ENCODE measurements around the gene CTIF. TPM values are rescaled to one million over a fixed set of nuclear protein-coding genes. Genes with fewer than 3 reads are reported as not detected.

CTIF gene
- total RNA-seq, 5 donors from 2014 or later (not counting 1 experiment from before 2014, with no cell fraction given): 3.2 to 6.7 (median 4.7) TPM

DNA sequence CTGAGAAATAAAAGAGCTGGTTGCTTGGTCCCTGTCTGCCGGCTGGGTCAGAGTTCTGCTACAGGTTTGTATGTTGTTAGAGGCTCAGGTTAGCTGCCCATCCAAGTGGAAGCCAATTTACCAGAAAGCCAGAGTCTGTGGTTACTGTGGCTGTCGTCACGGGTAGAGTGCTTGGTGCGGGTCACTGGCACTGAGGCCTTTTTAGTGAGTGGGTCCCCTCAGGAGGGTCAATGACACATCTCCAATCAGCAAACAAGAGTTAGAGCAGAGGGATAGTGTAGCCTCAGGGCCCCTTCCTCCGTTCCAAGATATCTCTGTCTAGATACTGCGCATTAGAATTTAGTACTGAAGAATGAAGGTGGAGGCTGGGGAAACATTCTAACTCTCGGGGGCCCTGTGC is 41.2 kb downstream of the CTIF start:
- CTCF ChIA-PET: no interaction called here
- Mint-ChIP-seq H3K27ac (no peak overlapping the region), H3K36me3 (no peaks in the 10 kb centered on the region), H3K27me3 (peaks cover 0 to 10% of the 10 kb centered on the region in 2 donors), H3K9me3 (peaks cover 0 to 6% (median 4%) of the 10 kb centered on the region in 3 donors), H3K4me1 (no peaks in the 10 kb centered on the region), H3K4me3 (no peak overlapping the region)
- ATAC-seq (replicated peaks in 1 of 4) (no peak), DNase-seq (no peak)
- POLR2A ChIA-PET: no interaction called here
- H3K36me3 ChIP-seq (ENCODE audit: control insufficient read depth in 2 of 2, extremely low read depth in 1 of 2, insufficient read depth in 1 of 2, low read length in 1 of 2): no peaks in the 10 kb centered on the region
- H3K9me3 ChIP-seq: no peaks in the 10 kb centered on the region
- no peak overlapping the region for H3K4me3 ChIP-seq (ENCODE audit: control insufficient read depth in 1 of 2, extremely low read depth in 1 of 2, low read length in 1 of 2)
- no peak overlapping the region for H3K27ac ChIP-seq (ENCODE audit: low read length)
- no peaks in the 10 kb centered on the region for H3K4me1 ChIP-seq (ENCODE audit: control insufficient read depth in 1 of 2, extremely low read depth in 1 of 2, insufficient read depth in 2 of 2, low read length in 2 of 2)
- H3K27me3 ChIP-seq (replicated peaks in 1 of 2; ENCODE audit: control insufficient read depth in 2 of 2, extremely low read depth in 1 of 2, insufficient read depth in 2 of 2, low read length in 1 of 2): peaks cover 0 to 5% of the 10 kb centered on the region in 2 experiments
- WGBS (ENCODE audit: insufficient coverage): 84% methylated on average over 4 of the region's 7 CpGs

DNA sequence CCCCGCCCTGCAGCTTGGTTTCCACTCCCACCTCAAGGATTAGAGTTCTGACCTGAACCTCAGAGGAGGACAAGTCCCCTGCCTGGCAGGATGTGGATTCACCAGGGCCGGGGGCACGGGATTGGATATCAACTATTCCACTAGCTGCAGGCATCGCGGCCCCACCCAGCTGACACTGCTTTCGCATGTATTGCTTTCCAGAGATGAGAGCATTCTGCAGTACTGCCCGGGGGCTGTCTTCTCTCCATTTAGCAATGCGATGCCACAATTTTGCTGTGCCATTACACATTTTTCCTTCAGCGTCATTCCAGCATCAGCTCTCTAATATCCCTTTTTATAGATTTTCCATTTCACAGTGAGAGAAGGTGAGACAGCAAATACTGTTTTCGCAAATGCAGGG is 42.0 kb downstream of the CTIF start:
- ATAC-seq (replicated peaks in 1 of 4) (no peak), DNase-seq (no peak)
- H3K27ac ChIP-seq (ENCODE audit: low read length): no peak overlapping the region
- Mint-ChIP-seq H3K4me3 (no peak overlapping the region), H3K27ac (no peak overlapping the region), H3K4me1 (no peaks in the 10 kb centered on the region), H3K27me3 (peaks cover 0 to 10% of the 10 kb centered on the region in 2 donors), H3K9me3 (peaks cover 0 to 6% (median 4%) of the 10 kb centered on the region in 3 donors), H3K36me3 (no peaks in the 10 kb centered on the region)
- POLR2A ChIA-PET: no interaction called here
- H3K36me3 ChIP-seq (ENCODE audit: control insufficient read depth in 2 of 2, extremely low read depth in 1 of 2, insufficient read depth in 1 of 2, low read length in 1 of 2): no peaks in the 10 kb centered on the region
- no peaks in the 10 kb centered on the region for H3K9me3 ChIP-seq
- CTCF ChIA-PET: no interaction called here
- H3K27me3 ChIP-seq (replicated peaks in 1 of 2; ENCODE audit: control insufficient read depth in 2 of 2, extremely low read depth in 1 of 2, insufficient read depth in 2 of 2, low read length in 1 of 2): peaks cover 0 to 5% of the 10 kb centered on the region in 2 experiments
- WGBS (ENCODE audit: insufficient coverage): 91% methylated on average over 7 of the region's 10 CpGs
- no peaks in the 10 kb centered on the region for H3K4me1 ChIP-seq (ENCODE audit: control insufficient read depth in 1 of 2, extremely low read depth in 1 of 2, insufficient read depth in 2 of 2, low read length in 2 of 2)
- no peak overlapping the region for H3K4me3 ChIP-seq (ENCODE audit: control insufficient read depth in 1 of 2, extremely low read depth in 1 of 2, low read length in 1 of 2)

DNA sequence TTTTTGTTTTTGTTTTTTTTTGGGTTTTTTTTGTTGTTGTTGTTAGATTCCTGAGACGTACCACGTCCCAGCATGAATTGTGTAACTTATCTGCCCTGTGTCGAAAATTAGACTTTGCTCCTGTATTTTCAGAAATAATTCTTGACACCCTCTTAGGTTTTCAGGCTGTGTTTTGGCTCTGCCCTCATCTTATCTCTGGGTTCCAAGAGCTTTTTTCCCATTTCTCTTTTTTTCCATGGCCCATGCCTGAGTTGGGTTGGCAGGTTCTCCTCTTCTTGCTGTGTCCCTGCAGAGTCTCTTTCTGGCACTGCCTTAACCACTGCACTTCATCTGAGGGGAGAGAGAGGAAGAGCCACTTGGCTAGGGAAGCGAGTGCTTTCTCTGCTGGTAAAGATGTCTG is 42.4 kb downstream of the CTIF start:
- H3K9me3 ChIP-seq: no peaks in the 10 kb centered on the region
- WGBS (ENCODE audit: insufficient coverage): no CpG with 5 or more reads among the region's 4 CpGs
- no peak overlapping the region for H3K27ac Mint-ChIP-seq
- peaks cover 0 to 2% of the 10 kb centered on the region in 2 experiments for H3K27me3 ChIP-seq (replicated peaks in 1 of 2; ENCODE audit: control insufficient read depth in 2 of 2, extremely low read depth in 1 of 2, insufficient read depth in 2 of 2, low read length in 1 of 2)
- H3K4me1 Mint-ChIP-seq: no peaks in the 10 kb centered on the region
- no peaks in the 10 kb centered on the region for H3K36me3 ChIP-seq (ENCODE audit: control insufficient read depth in 2 of 2, extremely low read depth in 1 of 2, insufficient read depth in 1 of 2, low read length in 1 of 2)
- DNase-seq (no peak), ATAC-seq (replicated peaks in 1 of 4) (no peak)
- H3K4me1 ChIP-seq (ENCODE audit: control insufficient read depth in 1 of 2, extremely low read depth in 1 of 2, insufficient read depth in 2 of 2, low read length in 2 of 2): no peaks in the 10 kb centered on the region
- peaks cover 0 to 6% (median 4%) of the 10 kb centered on the region in 3 donors for H3K9me3 Mint-ChIP-seq
- H3K27me3 Mint-ChIP-seq: peaks cover 0 to 10% of the 10 kb centered on the region in 2 donors
- POLR2A ChIA-PET: no interaction called here
- H3K36me3 Mint-ChIP-seq: no peaks in the 10 kb centered on the region
- CTCF ChIA-PET: no interaction called here
- no peak overlapping the region for H3K4me3 ChIP-seq (ENCODE audit: control insufficient read depth in 1 of 2, extremely low read depth in 1 of 2, low read length in 1 of 2)
- H3K4me3 Mint-ChIP-seq: no peak overlapping the region
- no peak overlapping the region for H3K27ac ChIP-seq (ENCODE audit: low read length)

- DNase-seq (no peak), ATAC-seq (replicated peaks in 1 of 4) (no peak)
- Histone ChIP-seq H3K4me3 (ENCODE audit: control insufficient read depth in 1 of 2, extremely low read depth in 1 of 2, low read length in 1 of 2) (no peak overlapping the region), H3K27me3 (replicated peaks in 1 of 2; ENCODE audit: control insufficient read depth in 2 of 2, extremely low read depth in 1 of 2, insufficient read depth in 2 of 2, low read length in 1 of 2) (peaks cover 0 to 2% of the 10 kb centered on the region in 2 experiments), H3K36me3 (ENCODE audit: control insufficient read depth in 2 of 2, extremely low read depth in 1 of 2, insufficient read depth in 1 of 2, low read length in 1 of 2) (no peaks in the 10 kb centered on the region), H3K4me1 (ENCODE audit: control insufficient read depth in 1 of 2, extremely low read depth in 1 of 2, insufficient read depth in 2 of 2, low read length in 2 of 2) (no peaks in the 10 kb centered on the region), H3K9me3 (no peaks in the 10 kb centered on the region), H3K27ac (ENCODE audit: low read length) (no peak overlapping the region)
- POLR2A ChIA-PET: no interaction called here
- Mint-ChIP-seq H3K27ac (no peak overlapping the region), H3K9me3 (peaks cover 0 to 6% (median 4%) of the 10 kb centered on the region in 3 donors), H3K4me3 (no peak overlapping the region), H3K4me1 (no peaks in the 10 kb centered on the region), H3K27me3 (peaks cover 0 to 10% of the 10 kb centered on the region in 2 donors), H3K36me3 (no peaks in the 10 kb centered on the region)
- CTCF ChIA-PET: no interaction called here
- 75% methylated on average over 8 of the region's 8 CpGs for WGBS (ENCODE audit: insufficient coverage)
Measured at GRCh38 chr18:48581941-48582340, 43.1 kb downstream of the CTIF start.

- H3K27ac ChIP-seq (ENCODE audit: low read length): no peak overlapping the region
- peaks cover 0 to 2% of the 10 kb centered on the region in 2 experiments for H3K27me3 ChIP-seq (replicated peaks in 1 of 2; ENCODE audit: control insufficient read depth in 2 of 2, extremely low read depth in 1 of 2, insufficient read depth in 2 of 2, low read length in 1 of 2)
- CTCF ChIA-PET: no interaction called here
- Mint-ChIP-seq H3K4me1 (no peaks in the 10 kb centered on the region), H3K27me3 (peaks cover 0 to 10% of the 10 kb centered on the region in 2 donors), H3K4me3 (no peak overlapping the region), H3K27ac (no peak overlapping the region), H3K36me3 (no peaks in the 10 kb centered on the region), H3K9me3 (peaks cover 0 to 3% (median 2%) of the 10 kb centered on the region in 3 donors)
- no peaks in the 10 kb centered on the region for H3K4me1 ChIP-seq (ENCODE audit: control insufficient read depth in 1 of 2, extremely low read depth in 1 of 2, insufficient read depth in 2 of 2, low read length in 2 of 2)
- WGBS (ENCODE audit: insufficient coverage): 74% methylated on average over 2 of the region's 2 CpGs
- DNase-seq (no peak), ATAC-seq (replicated peaks in 1 of 4) (no peak)
- POLR2A ChIA-PET: no interaction called here
- H3K4me3 ChIP-seq (ENCODE audit: control insufficient read depth in 1 of 2, extremely low read depth in 1 of 2, low read length in 1 of 2): no peak overlapping the region
- no peaks in the 10 kb centered on the region for H3K9me3 ChIP-seq
- H3K36me3 ChIP-seq (ENCODE audit: control insufficient read depth in 2 of 2, extremely low read depth in 1 of 2, insufficient read depth in 1 of 2, low read length in 1 of 2): no peaks in the 10 kb centered on the region
Measured at GRCh38 chr18:48582946-48583345, 44.1 kb downstream of the CTIF start.

DNA sequence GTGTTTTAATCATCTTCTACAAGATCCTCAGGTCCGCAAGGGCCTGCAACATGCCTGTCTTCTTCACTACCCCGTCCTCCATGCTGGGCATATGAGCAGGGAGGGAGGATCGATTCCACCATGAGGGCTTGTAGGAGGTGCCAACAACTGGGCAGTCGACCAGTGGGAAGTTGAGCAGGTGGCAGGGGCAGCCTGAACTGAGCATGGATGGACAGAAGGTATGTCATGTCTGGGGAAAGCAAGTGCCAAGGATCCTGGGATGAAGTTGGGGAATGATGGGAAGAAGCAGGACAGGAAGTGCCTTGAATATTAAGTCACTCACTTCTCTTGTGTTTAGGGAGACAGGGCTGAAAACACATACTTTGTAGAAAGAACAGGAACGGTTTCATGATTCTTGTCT is 44.7 kb downstream of the CTIF start:
- Mint-ChIP-seq H3K27ac (no peak overlapping the region), H3K4me1 (no peaks in the 10 kb centered on the region), H3K4me3 (no peak overlapping the region), H3K9me3 (no peaks in the 10 kb centered on the region), H3K27me3 (peaks cover 2 to 10% of the 10 kb centered on the region in 2 donors), H3K36me3 (no peaks in the 10 kb centered on the region)
- H3K27ac ChIP-seq (ENCODE audit: low read length): no peak overlapping the region
- POLR2A ChIA-PET: no interaction called here
- DNase-seq (no peak), ATAC-seq (replicated peaks in 1 of 4) (no peak)
- CTCF ChIA-PET: no interaction called here
- no peaks in the 10 kb centered on the region for H3K36me3 ChIP-seq (ENCODE audit: control insufficient read depth in 2 of 2, extremely low read depth in 1 of 2, insufficient read depth in 1 of 2, low read length in 1 of 2)
- 68% methylated on average over 2 of the region's 5 CpGs for WGBS (ENCODE audit: insufficient coverage)
- H3K9me3 ChIP-seq: no peaks in the 10 kb centered on the region
- no peaks in the 10 kb centered on the region for H3K4me1 ChIP-seq (ENCODE audit: control insufficient read depth in 1 of 2, extremely low read depth in 1 of 2, insufficient read depth in 2 of 2, low read length in 2 of 2)
- H3K4me3 ChIP-seq (ENCODE audit: control insufficient read depth in 1 of 2, extremely low read depth in 1 of 2, low read length in 1 of 2): no peak overlapping the region
- H3K27me3 ChIP-seq (replicated peaks in 1 of 2; ENCODE audit: control insufficient read depth in 2 of 2, extremely low read depth in 1 of 2, insufficient read depth in 2 of 2, low read length in 1 of 2): peaks cover 0 to 2% of the 10 kb centered on the region in 2 experiments

Data from T-cell (primary cell).